Heart left ventricle (tissue), 16 donors: ENCODE measurements around the gene CSMD2. TPM values are rescaled to one million over a fixed set of nuclear protein-coding genes. Genes with fewer than 3 reads are reported as not detected.
"Not testable (repeated sequence)": the region's sequence is repeated elsewhere in the genome, so short reads cannot be mapped to it uniquely, and the experiment has no call there.

Experiments
- ATAC-seq, 4 donors: fragments of 200-7000 bp; cut with Tn5 transposase; one replicate each; pipeline ENCODE4 v1.9.1; 2020 to 2022; ENCODE audit warnings: moderate library complexity in 4 of 4, mild to moderate bottlenecking in 3 of 4, moderate number of reproducible peaks in 1 of 4
- DNase-seq, 5 donors: peaks; one replicate each; pipeline ENCODE4 v3.0.0-alpha.2; 2020
- H3K27ac ChIP-seq, 12 donors: fragments of 200-600 bp; sonication (generic) in 4 of 12; one replicate each; pipeline versions ENCODE4 v1.5.0 to v1.8.0; 2016 to 2022; ENCODE audit warnings: mild to moderate bottlenecking in 2 of 12
- H3K27me3 ChIP-seq, 9 donors: fragments of 200-600 bp; sonication (generic) in 2 of 9; one replicate each; pipeline versions ENCODE4 v1.5.1 to v1.8.0; 2016 to 2022; ENCODE audit warnings: mild to moderate bottlenecking in 3 of 9
- H3K36me3 ChIP-seq, 9 donors: fragments of 200-600 bp; sonication (generic) in 2 of 9; one replicate each; pipeline versions ENCODE4 v1.5.0 to v1.8.0; 2018 to 2022; ENCODE audit warnings: mild to moderate bottlenecking in 2 of 9
- H3K4me1 ChIP-seq, 12 donors: fragments of 200-600 bp; sonication (generic) in 4 of 12; one replicate each; pipeline versions ENCODE4 v1.5.0 to v1.8.0; 2016 to 2022; ENCODE audit warnings: mild to moderate bottlenecking in 3 of 12
- H3K4me3 ChIP-seq, 12 donors: fragments of 200-600 bp; sonication (generic) in 4 of 12; one replicate each; pipeline versions ENCODE4 v1.5.0 to v1.8.0; 2017 to 2022; ENCODE audit warnings: mild to moderate bottlenecking in 9 of 12, moderate library complexity in 4 of 12
- H3K9me3 ChIP-seq, 12 donors: fragments of 200-600 bp; sonication (generic) in 4 of 12; one replicate each; pipeline versions ENCODE4 v1.5.0 to v1.8.0; 2016 to 2022; ENCODE audit warnings: mild to moderate bottlenecking in 1 of 12
- POLR2A ChIP-seq, 2 donors: fragments of 450-650 bp; IDR thresholded peaks; one replicate each; pipeline ENCODE4 v1.6.1; 2017; ENCODE audit warnings: antibody characterized with exemption in 2 of 2, mild to moderate bottlenecking in 2 of 2, moderate library complexity in 2 of 2
- WGBS, 4 donors: extraction: QIAGEN DNeasy Blood & Tissue Kit in 2 of 4; methylation state at CpG; one replicate each; pipeline versions ENCODE4 v1.1.5 to v1.1.7; 2013 to 2018; 5-methylcytosine and 5-hydroxymethylcytosine counted together
- intact Hi-C, 10 donors: fragments of 100-400 bp; cut with DNase I; formaldehyde crosslinking; loops; one replicate each; pipeline versions ENCODE4 v1.11.1 to v1.14.2; 2022
- polyA plus RNA-seq, 2 donors: library from polyadenylated mRNA; stranded (reverse); fragments of 200-250 nt; gene quantifications; one replicate each; pipeline ENCODE4 v1.2.3, GENCODE V29; 2013
- total RNA-seq, 9 donors: library from RNA; depleted of rRNA in 2 of 9; stranded (reverse); fragments of >200 nt in 2 of 9; fragmentation: NEBNext Ultra II Directional in 3 of 9; extraction: Animal tissue kit (Norgen Biotek cat#: 25700) in 3 of 9; gene quantifications; one replicate each; pipeline versions ENCODE4 v1.1.0 to v1.2.4, GENCODE V29; 2016 to 2023
- TF ChIP-seq, protein P1 (sequence below), 12 donors: fragments of 200-600 bp; sonication (generic) in 4 of 12; IDR thresholded peaks; one replicate each; pipeline versions ENCODE4 v1.5.0 to v1.8.0; 2018 to 2022; ENCODE audit warnings: antibody characterized with exemption in 12 of 12, mild to moderate bottlenecking in 5 of 12
- donor health status: ischemic (EF 13 %, LVEDD 7.1; RV severe dilation, severe dysfunction).
- donor health status: healthy with polysubstance abuse.
- donor health status: DM: no; HTN: yes; CAD: no.
- donor health status: DM: no; HTN: no; CAD: no.
- donor health status: ischemic (EF 25% LVEDD 6.9; RV normal size, moderate dysfunction).
- donor health status: ischemic (EF 25% LVEDD 5.7; RV mildly dilated, moderate dysfunction).
- donor health status: healthy.
- donor health status: DM: yes; HTN: yes; CAD: no.
- donor health status: ischemic (EF 35%, LVEDD 5.7; RV mildly dilated, moderate dysfunction).
- donor health status: nonischemic (EF 11% LVEDD 7.7; RV severe dilation, severe dysfunction).
- donor health status: DM: yes; HTN: yes; CAD: no.
- donor health status: PGD.
- donor health status: ischemic (EF 29% LVEDD 5.4; RV normal size, mild dysfunction).
- donor health status: nonischemic (EF 23%, LVEDD 6.1; RV moderate dilation, normal function).

CSMD2 gene
- total and polyA plus RNA-seq, 11 donors = 0.02 to 0.79 (median 0.22) TPM

GRCh38 chr1:33515607-33516006 is 649.4 kb downstream of the CSMD2 start:
- Histone ChIP-seq H3K27ac (peak overlapping the region in 6 of 12 donors; percentile 4 to 55 (median 34)), H3K36me3 (no peaks in the 10 kb centered on the region), H3K4me3 (no peak overlapping the region), H3K27me3 (no peaks in the 10 kb centered on the region), H3K4me1 (peaks cover 0 to 15% (median 7%) of the 10 kb centered on the region in 12 donors), H3K9me3 (no peaks in the 10 kb centered on the region)
- WGBS, 4 donors = 53 to 79% (median 61%) methylated on average over 2 of the region's 2 CpGs
- intact Hi-C loops = loop anchor here in 1 of 10 donors (10.0 kb wide), 1 partner anchor 59 kb away; no protein-coding TSS in a partner anchor
- TF ChIP-seq POLR2A (IDR thresholded peaks at IDR 0.05) = no peak
- ATAC-seq (peak; percentile 57 to 86 (median 75)), DNase-seq (peak; percentile 44 to 71 (median 67))

- WGBS, 4 donors = 49 to 65% (median 62%) methylated on average over 8 of the region's 8 CpGs
- no peak for DNase-seq
- no peaks in the 10 kb centered on the region for H3K27me3 ChIP-seq
- intact Hi-C loops = loop anchor here in 1 of 10 donors (10.0 kb wide), 1 partner anchor 60 kb away; no protein-coding TSS in a partner anchor
- no peak overlapping the region for H3K4me3 ChIP-seq
- H3K4me1 ChIP-seq = peaks cover 0 to 15% (median 7%) of the 10 kb centered on the region in 12 donors
- no peaks in the 10 kb centered on the region for H3K36me3 ChIP-seq
- peak overlapping the region in 5 of 12 donors; percentile 4 to 55 (median 34) for H3K27ac ChIP-seq
- ATAC-seq = peak; percentile 33 to 49 (median 42)
- H3K9me3 ChIP-seq = no peaks in the 10 kb centered on the region
- TF ChIP-seq POLR2A (IDR thresholded peaks at IDR 0.05) = no peak
- TF ChIP-seq, protein P1, sequence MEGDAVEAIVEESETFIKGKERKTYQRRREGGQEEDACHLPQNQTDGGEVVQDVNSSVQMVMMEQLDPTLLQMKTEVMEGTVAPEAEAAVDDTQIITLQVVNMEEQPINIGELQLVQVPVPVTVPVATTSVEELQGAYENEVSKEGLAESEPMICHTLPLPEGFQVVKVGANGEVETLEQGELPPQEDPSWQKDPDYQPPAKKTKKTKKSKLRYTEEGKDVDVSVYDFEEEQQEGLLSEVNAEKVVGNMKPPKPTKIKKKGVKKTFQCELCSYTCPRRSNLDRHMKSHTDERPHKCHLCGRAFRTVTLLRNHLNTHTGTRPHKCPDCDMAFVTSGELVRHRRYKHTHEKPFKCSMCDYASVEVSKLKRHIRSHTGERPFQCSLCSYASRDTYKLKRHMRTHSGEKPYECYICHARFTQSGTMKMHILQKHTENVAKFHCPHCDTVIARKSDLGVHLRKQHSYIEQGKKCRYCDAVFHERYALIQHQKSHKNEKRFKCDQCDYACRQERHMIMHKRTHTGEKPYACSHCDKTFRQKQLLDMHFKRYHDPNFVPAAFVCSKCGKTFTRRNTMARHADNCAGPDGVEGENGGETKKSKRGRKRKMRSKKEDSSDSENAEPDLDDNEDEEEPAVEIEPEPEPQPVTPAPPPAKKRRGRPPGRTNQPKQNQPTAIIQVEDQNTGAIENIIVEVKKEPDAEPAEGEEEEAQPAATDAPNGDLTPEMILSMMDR (IDR thresholded peaks at IDR 0.05) = no peak
Observed at GRCh38 chr1:33515112-33515511, 649.9 kb downstream of the CSMD2 start.

DNA sequence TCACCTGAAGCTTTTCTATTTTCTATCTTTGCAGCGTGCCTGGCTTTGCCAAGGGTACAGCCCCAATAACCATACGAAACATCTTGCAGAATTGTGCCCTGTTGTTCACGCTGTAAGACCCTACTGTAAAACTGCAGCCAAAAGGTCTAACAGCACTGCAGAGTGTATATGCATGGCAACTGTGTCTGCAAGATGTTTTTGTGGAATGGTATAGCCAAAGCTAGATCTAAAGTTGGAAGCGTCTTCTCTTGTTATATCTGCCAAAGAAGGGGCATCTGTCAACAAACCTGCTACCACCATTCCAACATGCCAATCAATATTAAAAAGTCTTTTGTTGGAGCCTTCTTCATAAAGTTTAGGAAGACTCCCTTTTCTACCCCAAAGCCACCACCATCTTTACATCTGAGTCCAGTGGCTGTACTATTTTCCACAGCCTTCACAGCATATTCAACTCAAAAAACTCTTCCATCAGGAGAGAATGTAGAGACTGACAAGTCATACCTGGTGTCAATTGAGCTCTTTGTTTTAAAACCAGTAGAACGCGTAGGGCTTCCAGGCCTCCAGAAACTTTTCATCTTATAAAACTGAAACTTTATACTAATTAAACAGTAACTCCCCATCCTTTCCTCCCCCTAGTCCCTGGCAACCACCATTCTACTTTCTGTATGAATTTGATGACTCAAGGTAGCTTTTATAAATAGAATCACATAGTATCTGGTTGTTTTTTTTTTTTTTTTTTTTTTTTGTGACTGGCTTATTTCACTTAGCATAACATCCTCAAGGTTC is 652.6 kb downstream of the CSMD2 start:
- peaks cover 0 to 15% (median 7%) of the 10 kb centered on the region in 12 donors for H3K4me1 ChIP-seq
- H3K27me3 ChIP-seq = no peaks in the 10 kb centered on the region
- WGBS, 4 donors = 89 to 94% (median 92%) methylated on average over 6 of the region's 6 CpGs
- no peak overlapping the region for H3K27ac ChIP-seq
- no peak overlapping the region for H3K4me3 ChIP-seq
- no peak for DNase-seq
- H3K9me3 ChIP-seq = peaks cover 0 to 4% (median 0%) of the 10 kb centered on the region in 12 donors
- H3K36me3 ChIP-seq = no peaks in the 10 kb centered on the region
- intact Hi-C loops = loop anchor here in 1 of 10 donors (10.0 kb wide), 1 partner anchor 62 kb away; no protein-coding TSS in a partner anchor
- TF ChIP-seq, protein P1 (IDR thresholded peaks at IDR 0.05) = no peak
- TF ChIP-seq POLR2A (IDR thresholded peaks at IDR 0.05) = no peak
- no peak for ATAC-seq

DNA sequence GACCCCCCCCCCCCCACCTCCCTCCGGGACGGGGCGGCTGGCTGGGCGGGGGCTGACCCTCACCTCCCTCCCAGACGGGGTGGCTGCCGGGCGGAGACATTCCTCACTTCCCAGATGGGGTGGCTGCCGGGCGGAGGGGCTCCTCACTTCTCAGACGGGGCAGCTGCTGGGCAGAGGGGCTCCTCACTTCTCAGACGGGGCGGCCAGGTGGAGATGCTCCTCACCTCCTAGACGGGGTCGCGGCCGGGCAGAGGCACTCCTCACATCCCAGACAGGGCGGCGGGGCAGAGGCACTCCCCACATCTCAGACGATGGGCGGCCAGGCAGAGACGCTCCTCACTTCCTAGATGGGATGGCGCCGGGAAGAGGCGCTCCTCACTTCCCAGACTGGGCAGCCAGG is 655.8 kb downstream of the CSMD2 start:
- ATAC-seq, H3K27me3 ChIP-seq, H3K4me3 ChIP-seq, H3K9me3 ChIP-seq, H3K4me1 ChIP-seq, H3K36me3 ChIP-seq, intact Hi-C loops, DNase-seq, H3K27ac ChIP-seq: not testable (repeated sequence)
- 92 to 100% (median 96%) methylated on average over 1 to 24 of the region's 24 CpGs for WGBS, 4 donors

GRCh38 chr1:33508151-33508550 is 656.9 kb downstream of the CSMD2 start:
- TF ChIP-seq, protein P1 (IDR thresholded peaks at IDR 0.05) = no peak
- no peak for TF ChIP-seq POLR2A (IDR thresholded peaks at IDR 0.05)
- DNase-seq = no peak
- ATAC-seq = no peak
- Histone ChIP-seq H3K9me3 (peaks cover 0 to 4% (median 0%) of the 10 kb centered on the region in 12 donors), H3K4me3 (no peak overlapping the region), H3K27ac (no peak overlapping the region), H3K36me3 (no peaks in the 10 kb centered on the region), H3K27me3 (no peaks in the 10 kb centered on the region), H3K4me1 (no peaks in the 10 kb centered on the region)
- WGBS, 4 donors = 84 to 96% (median 93%) methylated on average over 1 of the region's 1 CpG
- intact Hi-C loops = no loop called here
